22Rv1 (cell line): Measurements from ENCODE around the gene TMBIM6.
"Not testable (repeated sequence)": the region's sequence is repeated elsewhere in the genome, so short reads cannot be mapped to it uniquely, and the experiment has no call there.

Experiments used
- H3K27ac ChIP-seq: fragments of 450-650 bp; 2 replicates; pipeline ENCODE4 v1.5.1; 2017
- CTCF ChIP-seq: fragments of 450-650 bp; IDR thresholded peaks from 2 replicates; pipeline ENCODE4 v1.5.1; 2017; ENCODE audit warnings: mild to moderate bottlenecking
- ZFX ChIP-seq: fragments of 450-650 bp; IDR thresholded peaks from 2 replicates; pipeline ENCODE4 v1.6.1; 2017; ENCODE audit warnings: antibody characterized with exemption, borderline replicate concordance

Gene TMBIM6

GRCh38 chr12:49779581-49779980, 38.2 kb downstream of the TMBIM6 start:
- H3K27ac ChIP-seq = no peak overlapping the region
- TF ChIP-seq CTCF (no peak), ZFX (no peak)

DNA sequence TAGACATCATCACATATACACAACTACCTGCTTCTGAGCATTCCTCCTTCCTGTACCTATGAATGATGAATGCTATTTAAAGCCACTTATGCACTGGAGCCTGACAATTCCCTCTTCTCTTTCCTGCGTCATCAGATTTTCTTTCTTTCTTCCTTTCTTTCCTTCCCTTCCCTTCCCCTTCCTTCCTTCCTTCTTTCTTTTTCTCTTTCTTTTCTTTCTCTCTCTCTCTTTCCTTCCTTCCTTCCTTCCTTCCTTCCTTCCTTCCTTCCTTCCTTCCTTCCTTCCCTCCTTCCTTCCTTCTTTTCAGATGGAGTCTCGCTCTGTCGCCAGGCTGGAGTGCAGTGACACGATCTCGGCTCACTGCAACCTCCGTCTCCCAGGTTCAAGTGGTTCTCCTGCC, 39.6 kb downstream of the TMBIM6 start:
- not testable (repeated sequence) for H3K27ac ChIP-seq

GRCh38 chr12:49783917-49784676, 42.7 kb downstream of the TMBIM6 start:
- no peak overlapping the region for H3K27ac ChIP-seq
- TF ChIP-seq ZFX (no peak), CTCF (no peak)

DNA sequence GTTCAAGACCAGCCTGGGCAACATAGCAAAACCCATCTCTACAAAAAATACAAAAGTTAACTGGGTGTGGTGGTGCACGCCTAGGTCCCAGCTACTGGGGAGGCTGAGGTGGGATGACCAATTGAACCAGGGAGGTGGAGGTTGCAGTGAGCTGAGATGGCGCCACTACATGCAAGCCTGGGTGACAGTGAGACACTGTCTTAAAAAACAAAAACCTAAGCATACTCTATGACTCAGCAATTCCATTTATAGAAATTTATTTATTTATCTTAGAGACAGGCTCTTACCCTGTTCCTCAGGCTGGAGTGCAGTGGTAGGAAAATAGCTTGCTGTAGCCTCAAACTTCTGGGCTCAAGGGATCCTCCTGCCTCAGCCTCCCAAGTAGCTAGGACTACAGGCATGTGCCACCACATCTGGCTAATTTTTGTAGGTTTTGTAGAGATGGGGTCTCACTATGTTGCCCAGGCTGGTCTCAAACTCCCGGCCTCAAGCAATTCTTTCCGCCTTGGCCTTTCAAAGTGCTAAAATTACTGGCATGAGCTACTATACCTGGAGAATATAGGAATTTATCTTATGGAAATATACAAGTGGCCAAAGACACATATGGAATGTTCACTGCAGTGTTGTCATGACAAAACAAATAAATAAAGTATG, 43.5 kb downstream of the TMBIM6 start:
- no peak overlapping the region for H3K27ac ChIP-seq

DNA sequence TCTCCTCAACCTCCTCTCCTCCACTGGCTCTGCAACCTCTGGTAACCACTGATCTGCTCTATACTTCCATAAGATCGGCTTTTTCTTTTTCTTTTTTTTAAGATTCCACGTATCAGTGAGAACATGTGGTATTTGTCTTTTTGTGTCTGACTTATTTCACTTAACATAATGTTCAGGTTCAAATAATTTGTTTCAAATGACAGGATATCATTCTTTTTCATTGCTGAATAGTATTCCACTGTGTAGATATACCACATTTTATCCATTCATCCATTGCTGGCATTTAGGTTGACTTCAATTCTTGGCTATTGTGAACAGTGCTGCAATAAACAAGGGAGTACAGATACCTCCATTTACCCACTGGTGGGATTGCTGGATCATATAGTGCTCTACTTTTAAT, 46.3 kb downstream of the TMBIM6 start:
- TF ChIP-seq ZFX (no peak), CTCF (no peak)
- no peak overlapping the region for H3K27ac ChIP-seq

More for the DNA sequence above, 43.5 kb downstream of the TMBIM6 start:
- TF ChIP-seq CTCF = no peak
- no peak for TF ChIP-seq ZFX

DNA sequence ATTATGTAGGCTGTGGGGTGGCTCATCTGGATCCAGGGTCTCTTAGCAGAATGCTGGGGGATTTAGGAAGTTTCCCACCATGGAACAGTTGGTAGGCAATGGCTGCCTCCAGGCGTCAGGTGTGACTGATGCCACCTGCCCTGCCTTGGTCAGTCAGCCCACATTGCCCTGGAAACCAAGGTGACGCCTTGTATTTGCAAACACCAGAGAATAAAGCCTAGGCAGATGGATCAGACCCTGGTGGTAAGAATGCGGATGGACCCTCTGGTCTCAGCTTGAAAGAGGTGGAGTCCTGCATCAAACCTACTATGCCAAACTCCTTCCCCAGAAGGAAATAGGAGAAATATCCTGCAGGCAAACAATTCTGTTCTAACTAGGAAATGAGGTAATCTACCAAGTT, 48.6 kb downstream of the TMBIM6 start:
- TF ChIP-seq ZFX (no peak), CTCF (no peak)

GRCh38 chr12:49790741-49791555, 49.6 kb downstream of the TMBIM6 start:
- no peak overlapping the region for H3K27ac ChIP-seq
- TF ChIP-seq ZFX (no peak), CTCF (no peak)

More for the DNA sequence above, 48.6 kb downstream of the TMBIM6 start:
- no peak overlapping the region for H3K27ac ChIP-seq
